HG02981 (cell line): ENCODE results near the gene ACIN1.

Experiments
- ATAC-seq: cut with Tn5 transposase; IDR thresholded peaks from one replicate; pipeline ENCODE4 v1.9.1; 2021; ENCODE audit warnings: mild to moderate bottlenecking, moderate library complexity; ENCODE audit not compliant: unreplicated experiment

ACIN1 gene

GRCh38 chr14:23089498-23090253 is 5.3 kb downstream of the ACIN1 start:
- no peak for ATAC-seq

DNA sequence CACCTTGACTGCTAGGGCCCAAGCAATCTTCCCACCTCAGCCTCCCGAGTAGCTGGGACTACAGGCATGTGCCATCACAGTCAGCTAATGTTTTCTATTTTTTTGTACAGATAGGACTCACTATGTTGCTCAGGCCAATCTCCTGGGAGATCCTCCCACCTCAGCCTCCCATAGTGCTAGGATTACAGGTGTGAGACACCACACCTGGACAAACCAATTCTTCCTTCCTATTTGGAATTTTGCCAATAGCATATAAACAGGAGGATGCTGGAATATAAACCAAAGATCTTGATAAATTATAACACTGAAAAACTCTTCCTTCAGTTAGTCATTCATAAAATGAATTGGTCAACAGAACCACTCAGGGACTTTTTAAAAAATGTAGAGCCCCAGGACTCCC is 8.4 kb downstream of the ACIN1 start:
- no peak for ATAC-seq

GRCh38 chr14:23085458-23085857 is 9.5 kb downstream of the ACIN1 start:
- ATAC-seq: no peak

DNA sequence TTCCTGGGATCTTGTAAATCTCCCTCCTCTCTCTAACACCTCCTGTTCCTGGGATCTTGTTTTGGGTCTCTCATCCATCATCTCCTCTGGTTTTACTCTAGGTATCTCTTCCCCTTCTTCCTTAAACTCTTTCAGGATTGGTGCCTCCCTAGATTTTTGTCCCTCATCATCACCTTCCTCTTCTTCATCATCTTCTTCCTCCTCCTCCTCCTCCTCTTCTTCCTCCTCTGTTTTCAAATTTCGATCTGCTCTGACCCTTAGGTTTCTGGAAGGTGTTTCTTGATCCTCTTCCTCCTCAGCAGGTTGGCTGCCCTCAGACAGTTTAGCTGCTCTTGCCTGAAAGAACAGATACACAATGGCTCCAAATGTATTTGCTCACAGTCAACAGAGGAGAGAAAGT is 14.5 kb downstream of the ACIN1 start:
- ATAC-seq: no peak

DNA sequence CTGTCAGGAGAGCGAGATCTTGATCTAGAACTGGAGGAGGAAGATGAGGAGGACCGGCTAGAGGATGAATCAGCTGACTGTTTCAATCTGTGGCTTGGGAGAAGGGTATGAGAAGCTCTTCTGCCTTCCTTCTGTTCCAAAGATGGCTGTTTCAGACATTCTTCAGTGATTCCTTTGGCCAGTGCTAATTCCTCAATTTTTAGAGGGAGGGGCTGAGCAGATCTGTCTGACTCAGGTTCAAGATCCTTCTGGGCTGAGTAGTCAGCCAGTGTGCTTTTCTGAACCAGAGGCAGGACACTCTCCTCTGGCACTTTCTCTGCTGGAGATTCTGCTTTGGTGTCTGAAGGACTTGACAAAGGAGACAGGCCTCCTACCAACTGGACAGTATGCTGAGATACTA is 15.2 kb downstream of the ACIN1 start:
- no peak for ATAC-seq

GRCh38 chr14:23078692-23079116 is 16.2 kb downstream of the ACIN1 start:
- no peak for ATAC-seq

DNA sequence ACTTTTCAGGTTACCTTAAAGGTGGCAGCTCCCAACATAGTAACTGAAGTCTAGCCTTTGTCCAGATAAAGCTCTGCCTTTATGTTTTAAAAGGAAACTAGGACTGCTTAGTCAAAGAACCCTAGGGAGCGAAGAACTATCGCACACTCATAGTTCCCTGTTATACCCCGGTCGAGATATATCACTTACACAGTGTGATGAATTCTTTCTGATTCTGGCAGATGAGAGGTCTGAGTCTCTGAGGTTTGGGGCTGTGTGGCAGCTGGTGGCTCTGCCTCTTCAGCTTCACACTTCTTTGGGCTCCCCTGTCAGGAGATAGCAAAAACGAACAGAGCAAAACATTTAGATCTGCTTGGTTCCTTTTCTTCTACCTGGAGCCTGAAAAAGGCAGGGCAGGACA is 17.0 kb downstream of the ACIN1 start:
- ATAC-seq: no peak

DNA sequence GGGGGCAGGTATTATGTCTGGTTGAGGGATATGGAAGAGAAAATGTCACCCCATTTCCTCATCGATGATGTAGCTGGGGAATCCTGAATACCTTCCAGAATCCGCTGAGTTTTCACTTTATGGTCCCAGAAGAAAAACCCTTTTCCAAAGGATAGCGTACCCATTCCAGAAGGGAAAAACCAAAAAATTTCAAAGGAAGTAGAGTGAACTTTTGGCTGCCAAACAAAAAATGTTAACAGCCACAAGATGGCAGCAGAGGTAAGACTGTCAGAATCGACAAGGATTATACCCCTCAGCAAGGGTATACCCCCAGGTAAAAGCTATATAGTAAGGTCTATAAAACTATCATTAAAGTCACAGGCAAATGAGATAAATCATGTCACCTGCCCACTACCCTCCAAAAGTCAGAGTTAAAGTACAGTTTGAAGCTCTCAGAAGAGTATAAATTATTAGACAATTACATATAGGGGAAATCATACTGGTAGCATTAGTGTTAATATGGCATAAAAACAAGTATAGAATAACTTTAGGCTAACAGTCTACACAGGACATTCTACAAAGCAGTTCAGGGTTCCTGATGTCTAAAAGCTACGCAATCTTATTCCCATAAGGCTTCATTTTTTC is 18.0 kb downstream of the ACIN1 start:
- no peak for ATAC-seq

- no peak for ATAC-seq
These were observed 20.0 kb downstream of the ACIN1 start for GRCh38 chr14:23074906-23075305.

DNA sequence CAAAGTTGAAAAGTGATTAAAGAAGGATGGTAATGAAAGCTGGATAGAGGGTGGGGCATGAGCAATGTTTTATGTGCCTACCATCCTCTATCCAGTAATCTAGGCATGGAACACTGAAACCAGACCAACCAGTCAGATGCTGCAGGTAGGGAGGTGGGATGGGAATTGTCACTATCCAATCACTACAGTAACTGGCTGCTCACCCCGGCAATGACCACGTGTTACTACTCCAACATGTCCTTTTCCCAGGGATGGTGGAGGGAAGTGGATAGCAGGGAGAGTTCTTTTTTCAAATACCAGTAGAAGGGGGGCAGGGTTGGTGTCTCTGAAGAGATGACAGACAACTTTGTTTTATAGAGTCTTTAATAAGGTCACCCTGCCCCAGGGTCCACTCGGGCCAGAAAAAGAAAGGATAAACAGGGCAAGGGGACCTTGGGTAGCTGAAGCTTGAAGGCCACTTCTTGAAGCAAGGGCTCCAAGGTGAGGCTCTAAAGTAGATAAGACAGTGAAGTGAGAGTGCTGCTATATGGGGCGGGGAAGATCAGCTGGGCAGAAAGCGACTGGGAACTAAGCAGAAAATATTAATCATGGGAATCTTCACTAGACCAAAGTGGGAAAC is 22.9 kb downstream of the ACIN1 start:
- no peak for ATAC-seq

DNA sequence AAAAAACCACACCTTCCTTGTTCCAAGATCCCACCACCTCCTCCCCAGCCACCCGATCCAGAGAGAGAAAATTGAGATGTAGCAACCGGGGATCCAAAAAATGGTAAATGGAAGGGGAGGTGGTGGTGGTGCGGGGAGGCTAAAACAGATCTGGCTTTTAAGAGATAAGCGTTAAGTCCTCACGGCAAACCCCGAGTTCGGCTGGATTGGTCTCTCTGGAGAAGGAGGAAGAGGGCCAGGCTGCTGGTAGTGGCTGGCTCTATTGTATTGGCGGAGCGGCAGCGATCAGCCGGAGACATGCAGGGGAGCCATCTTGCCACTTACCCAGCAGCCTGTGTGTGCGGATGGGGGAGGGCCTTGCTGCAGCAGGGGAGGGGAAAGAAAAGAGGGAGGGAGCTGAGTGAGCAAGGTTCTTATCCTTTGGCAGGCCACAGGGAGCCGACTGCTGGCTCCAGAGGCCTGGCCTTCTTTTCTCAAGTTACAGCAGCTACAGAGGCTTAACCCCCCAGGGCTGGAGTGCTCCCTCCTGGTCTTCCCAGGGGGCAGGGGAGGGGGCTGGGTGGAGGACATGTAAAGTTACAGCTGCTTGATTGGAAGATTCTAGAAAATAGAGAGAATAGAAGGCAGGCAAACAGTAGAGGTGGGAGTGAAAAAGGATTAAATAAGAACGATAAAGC is 23.6 kb downstream of the ACIN1 start:
- ATAC-seq: peak; percentile 86

GRCh38 chr14:23070262-23071129 is 24.4 kb downstream of the ACIN1 start:
- ATAC-seq: no peak

GRCh38 chr14:23069413-23069806 is 25.5 kb downstream of the ACIN1 start:
- ATAC-seq: no peak

- peak; percentile 65 for ATAC-seq
These were observed 26.0 kb downstream of the ACIN1 start for GRCh38 chr14:23068789-23069412.

- ATAC-seq: no peak
These were observed 26.8 kb downstream of the ACIN1 start for GRCh38 chr14:23067847-23068788.

DNA sequence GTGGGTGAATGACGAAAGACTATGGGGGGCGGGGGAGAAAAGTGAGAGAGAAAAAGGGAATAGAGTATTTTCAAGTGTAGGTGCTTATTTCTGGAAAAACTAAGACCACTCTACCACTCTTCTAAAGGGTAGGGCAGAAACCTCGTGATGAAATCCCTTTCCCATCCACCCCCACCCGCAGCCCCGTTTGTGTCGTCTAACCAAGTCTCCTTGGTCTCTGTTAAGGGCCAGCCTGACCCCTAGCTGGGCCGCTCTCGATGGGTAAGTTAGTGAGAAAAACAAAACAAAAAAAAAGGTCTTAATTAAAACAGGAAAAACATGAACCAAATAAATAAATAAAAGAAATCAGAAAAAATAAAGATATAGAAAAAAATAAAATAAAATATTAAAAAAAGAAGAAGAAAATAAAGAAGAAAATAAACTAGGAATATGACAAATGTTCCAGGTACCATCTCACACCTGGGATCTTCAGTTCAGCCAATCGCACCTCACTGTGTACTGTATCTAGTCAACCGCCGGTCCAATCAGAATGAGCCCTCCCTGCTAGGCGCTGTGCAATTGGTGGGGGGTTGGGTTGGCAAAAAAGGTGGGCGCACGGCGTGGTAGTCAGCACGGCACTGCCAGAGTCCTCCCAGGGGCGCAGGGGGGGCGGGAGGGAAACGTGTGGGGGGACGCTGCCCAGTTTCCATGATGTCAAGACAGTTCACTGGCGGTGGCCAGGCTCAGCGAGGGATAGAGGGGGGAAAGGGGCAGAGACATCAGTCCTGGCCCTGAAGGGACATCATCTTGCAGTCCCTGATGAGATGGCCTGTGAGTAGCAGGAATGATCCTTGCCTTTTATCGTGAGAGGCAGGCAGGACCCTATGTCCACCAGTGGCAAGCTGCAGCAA is 27.8 kb downstream of the ACIN1 start:
- ATAC-seq: no peak

GRCh38 chr14:23066368-23066767 is 28.6 kb downstream of the ACIN1 start:
- ATAC-seq: no peak

DNA sequence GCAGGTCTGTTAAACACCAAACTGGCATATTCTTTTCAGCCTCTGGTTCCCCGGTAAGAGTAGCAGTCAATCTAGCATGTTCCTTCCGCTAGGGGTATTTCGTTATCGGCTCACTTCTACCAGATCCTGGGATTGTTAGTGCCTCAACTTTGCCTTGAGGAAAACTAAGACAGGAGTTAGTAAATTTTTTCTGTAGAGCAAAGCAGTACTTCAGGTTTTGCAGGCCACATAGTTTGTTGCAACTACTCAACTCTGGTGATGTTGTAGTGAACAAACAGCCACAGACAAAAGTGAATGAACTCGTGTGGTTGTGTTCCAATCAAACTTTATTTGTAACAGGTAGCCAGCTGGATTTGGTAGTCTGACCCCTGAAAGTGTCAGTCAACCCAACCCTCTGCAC is 31.3 kb downstream of the ACIN1 start:
- no peak for ATAC-seq
